HG03045 (cell line): ENCODE results near the gene DIDO1.

Experiments
- ATAC-seq: cut with Tn5 transposase; IDR thresholded peaks from one replicate; pipeline ENCODE4 v1.9.1; 2021; ENCODE audit warnings: mild to moderate bottlenecking, moderate library complexity; ENCODE audit not compliant: unreplicated experiment

The DIDO1 gene

GRCh38 chr20:62896526-62896925, 29.8 kb downstream of the DIDO1 start:
- no peak for ATAC-seq

- ATAC-seq: no peak
Measured at GRCh38 chr20:62895539-62895938, 30.8 kb downstream of the DIDO1 start.

- no peak for ATAC-seq
Measured at GRCh38 chr20:62894261-62894660, 32.0 kb downstream of the DIDO1 start.

- ATAC-seq: no peak
Measured at GRCh38 chr20:62893700-62894099, 32.6 kb downstream of the DIDO1 start.

GRCh38 chr20:62892348-62893304, 33.7 kb downstream of the DIDO1 start:
- ATAC-seq: no peak

GRCh38 chr20:62891111-62891510, 35.2 kb downstream of the DIDO1 start:
- ATAC-seq: no peak

GRCh38 chr20:62890444-62890843, 35.9 kb downstream of the DIDO1 start:
- ATAC-seq: no peak

GRCh38 chr20:62889871-62890270, 36.4 kb downstream of the DIDO1 start:
- no peak for ATAC-seq

- no peak for ATAC-seq
Measured at GRCh38 chr20:62889411-62889810, 36.9 kb downstream of the DIDO1 start.

GRCh38 chr20:62888910-62889309, 37.4 kb downstream of the DIDO1 start:
- no peak for ATAC-seq

- ATAC-seq: no peak
Measured at GRCh38 chr20:62888406-62888805, 37.9 kb downstream of the DIDO1 start.

GRCh38 chr20:62887860-62888239, 38.5 kb downstream of the DIDO1 start:
- no peak for ATAC-seq

GRCh38 chr20:62887152-62887859, 39.0 kb downstream of the DIDO1 start:
- no peak for ATAC-seq

- ATAC-seq: no peak
Measured at GRCh38 chr20:62886709-62887058, 39.6 kb downstream of the DIDO1 start.

GRCh38 chr20:62885896-62886708, 40.2 kb downstream of the DIDO1 start:
- ATAC-seq: no peak

GRCh38 chr20:62885046-62885895, 41.0 kb downstream of the DIDO1 start:
- ATAC-seq: no peak

- no peak for ATAC-seq
Measured at GRCh38 chr20:62884556-62884955, 41.7 kb downstream of the DIDO1 start.

GRCh38 chr20:62882426-62882825, 43.9 kb downstream of the DIDO1 start:
- ATAC-seq: no peak

GRCh38 chr20:62881662-62882395, 44.5 kb downstream of the DIDO1 start:
- ATAC-seq: no peak
